Measurements from ENCODE around the gene SEMA5B.

DNA sequence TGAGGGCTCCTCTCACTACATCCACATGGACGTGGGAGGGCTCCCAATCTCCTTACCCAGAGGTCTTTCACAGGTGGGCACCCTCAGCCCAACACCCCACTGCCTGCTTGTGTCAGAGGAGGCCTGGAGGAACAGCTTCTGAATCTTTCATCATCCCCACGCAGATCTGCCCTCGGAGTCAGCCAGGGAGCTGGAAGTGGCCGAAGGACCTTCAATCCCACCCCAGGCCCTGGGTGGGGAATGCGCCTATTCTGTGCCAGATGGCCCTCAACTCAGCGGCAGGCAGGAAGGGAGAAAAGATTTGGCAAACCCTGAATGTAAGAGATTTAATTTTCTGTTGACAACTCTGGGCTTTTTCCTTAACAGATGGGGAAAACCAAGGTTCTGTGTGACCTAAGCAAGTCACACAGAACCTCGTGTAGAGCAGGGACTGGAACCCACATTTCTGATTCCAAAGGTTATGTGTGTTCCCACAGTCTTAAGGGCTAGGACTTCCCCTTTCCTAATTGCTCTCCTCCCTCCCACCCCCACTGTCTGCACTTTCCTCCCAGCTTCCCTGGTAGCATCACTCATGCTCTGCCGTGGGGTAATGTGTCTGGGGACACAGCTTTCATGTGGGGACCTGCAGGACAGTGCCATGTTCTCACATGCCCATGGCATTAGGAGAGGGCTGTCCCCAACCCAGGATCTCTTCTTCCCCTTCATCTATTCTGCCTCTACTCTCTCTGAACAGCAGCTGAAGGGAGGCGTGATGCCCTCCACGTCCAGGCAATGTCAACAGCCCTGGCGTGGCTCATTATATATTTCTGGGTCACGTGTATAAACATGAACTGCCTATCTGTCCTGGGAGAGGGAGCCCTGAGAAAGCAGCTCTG lies 98.1 kb downstream of the SEMA5B start:
- TF ChIP-seq CTCF (IDR thresholded peaks at IDR 0.05): no peak
- no peak for TF ChIP-seq POLR2A (IDR thresholded peaks at IDR 0.05)

All from uterus (tissue), 2 donors.